BJ (cell line): ENCODE measurements around the gene WDR82. TPM values are rescaled to one million over a fixed set of nuclear protein-coding genes. Genes with fewer than 3 reads are reported as not detected.

Experiments
- CTCF ChIA-PET: fragments of 350-600 bp; formaldehyde crosslinking; extraction: SDS; loops from one replicate; lab custom pipeline; 2021; ENCODE audit warnings: antibody characterized with exemption, inconsistent platforms; lab: Yijun Ruan, JAX
- POLR2A ChIA-PET: fragments of 300-600 bp; sonication (Branson Sonifier 250); formaldehyde crosslinking; extraction: SDS; loops from one replicate; lab custom pipeline; 2021; ENCODE audit warnings: antibody characterized with exemption; lab: Charles Lee
- DNase-seq: peaks from one replicate; pipeline ENCODE4 v3.0.0-alpha.2; 2011; ENCODE audit warnings: low read depth
- H3K27me3 ChIP-seq: 2 replicates; pipeline ENCODE4 v1.6.0; 2011; ENCODE audit warnings: low read length; ENCODE audit not compliant: control insufficient read depth, insufficient read depth
- H3K36me3 ChIP-seq: 2 replicates; pipeline ENCODE4 v1.5.1; 2011; ENCODE audit warnings: low read length; ENCODE audit not compliant: control insufficient read depth, insufficient read depth
- H3K4me3 ChIP-seq: 2 replicates; pipeline ENCODE4 v1.5.1; 2011; ENCODE audit warnings: low read depth, mild to moderate bottlenecking, control low read depth, low read length
- polyA plus RNA-seq: library from polyadenylated mRNA; depleted of rRNA; stranded (reverse); fragments of >200 nt; gene quantifications from 2 replicates; pipeline ENCODE4 v1.2.3, GENCODE V29; 2011
- TF ChIP-seq, protein P1 (sequence below): IDR thresholded peaks from 2 replicates; pipeline ENCODE4 v1.5.1; 2011; ENCODE audit warnings: low read depth, mild to moderate bottlenecking, control low read depth, inconsistent platforms, low read length, moderate library complexity; ENCODE audit not compliant: insufficient read depth

WDR82 gene
- polyA plus RNA-seq, 1 experiment = 42.3 TPM

DNA sequence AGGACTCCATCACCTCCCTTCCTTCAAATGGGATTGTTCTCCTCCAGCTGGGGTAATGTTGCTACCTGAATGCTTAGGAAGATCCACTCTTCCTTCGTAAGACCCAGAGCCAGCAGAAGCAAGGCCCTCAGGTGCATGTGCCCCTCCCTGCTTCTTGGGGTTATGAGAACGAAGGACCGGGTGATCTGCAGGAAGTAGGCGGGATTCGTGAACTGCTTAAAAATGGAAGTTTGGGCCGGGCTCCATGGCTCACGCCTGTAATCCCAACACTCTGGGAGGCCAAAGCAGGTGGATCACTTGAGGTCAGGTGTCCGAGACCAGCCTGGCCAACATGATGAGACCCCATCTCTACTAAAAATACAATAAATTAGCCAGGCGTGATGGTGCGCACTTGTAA, 61.0 kb downstream of the WDR82 start:
- Histone ChIP-seq H3K36me3 (peaks cover 21% of the 10 kb centered on the region), H3K4me3 (no peak overlapping the region), H3K27me3 (no peaks in the 10 kb centered on the region)
- ChIA-PET CTCF (interaction anchor here (0.8 to 1.9 kb wide), 7 partner anchors 9 to 122 kb away, joined by 3 to 15 read pairs (median 4); no protein-coding TSS in a partner anchor), POLR2A (interaction anchor here (0.5 to 0.6 kb wide), 2 partner anchors 10 to 242 kb away, joined by 4 to 5 read pairs; no protein-coding TSS in a partner anchor)
- DNase-seq = no peak
- TF ChIP-seq, protein P1, sequence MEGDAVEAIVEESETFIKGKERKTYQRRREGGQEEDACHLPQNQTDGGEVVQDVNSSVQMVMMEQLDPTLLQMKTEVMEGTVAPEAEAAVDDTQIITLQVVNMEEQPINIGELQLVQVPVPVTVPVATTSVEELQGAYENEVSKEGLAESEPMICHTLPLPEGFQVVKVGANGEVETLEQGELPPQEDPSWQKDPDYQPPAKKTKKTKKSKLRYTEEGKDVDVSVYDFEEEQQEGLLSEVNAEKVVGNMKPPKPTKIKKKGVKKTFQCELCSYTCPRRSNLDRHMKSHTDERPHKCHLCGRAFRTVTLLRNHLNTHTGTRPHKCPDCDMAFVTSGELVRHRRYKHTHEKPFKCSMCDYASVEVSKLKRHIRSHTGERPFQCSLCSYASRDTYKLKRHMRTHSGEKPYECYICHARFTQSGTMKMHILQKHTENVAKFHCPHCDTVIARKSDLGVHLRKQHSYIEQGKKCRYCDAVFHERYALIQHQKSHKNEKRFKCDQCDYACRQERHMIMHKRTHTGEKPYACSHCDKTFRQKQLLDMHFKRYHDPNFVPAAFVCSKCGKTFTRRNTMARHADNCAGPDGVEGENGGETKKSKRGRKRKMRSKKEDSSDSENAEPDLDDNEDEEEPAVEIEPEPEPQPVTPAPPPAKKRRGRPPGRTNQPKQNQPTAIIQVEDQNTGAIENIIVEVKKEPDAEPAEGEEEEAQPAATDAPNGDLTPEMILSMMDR = no peak

DNA sequence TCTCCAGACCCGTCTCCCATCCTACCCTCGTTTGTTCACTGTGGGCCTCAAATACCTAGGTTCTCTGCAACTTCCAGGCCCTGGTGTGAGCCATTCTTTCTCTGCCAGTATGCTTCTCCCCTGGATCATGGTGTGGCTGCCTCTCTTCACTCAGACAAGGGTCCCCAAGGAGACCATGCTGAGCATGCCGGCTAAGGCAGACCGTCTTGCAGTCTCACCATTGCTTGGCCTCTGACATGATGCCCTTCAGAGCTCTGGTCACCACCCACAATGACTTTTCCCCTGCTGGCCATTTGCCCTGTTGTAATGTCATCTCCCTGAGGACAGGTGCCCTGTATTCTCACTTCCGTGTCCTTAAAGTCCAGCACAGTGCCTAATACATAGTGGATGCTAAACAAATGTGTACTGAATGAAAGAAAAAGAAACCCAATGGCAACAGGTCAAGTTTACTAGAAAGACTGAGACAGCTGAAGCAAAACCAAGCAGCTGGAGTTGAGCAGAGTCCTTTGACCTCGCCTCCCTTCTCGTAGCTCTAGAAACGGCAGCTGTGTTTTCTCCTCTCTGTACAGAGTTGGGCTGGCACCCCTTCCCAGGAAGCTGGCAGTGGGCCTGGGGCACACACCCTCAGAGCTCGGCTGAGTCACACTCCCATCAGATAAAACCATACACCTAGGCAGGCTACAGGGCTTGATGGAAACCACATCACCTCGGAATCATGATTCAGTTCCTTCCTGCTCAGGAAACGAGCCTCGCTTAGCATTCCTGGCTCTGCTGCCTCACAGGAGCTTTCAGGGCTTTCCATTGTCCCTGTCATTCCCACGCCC, 61.7 kb downstream of the WDR82 start:
- H3K36me3 ChIP-seq = peaks cover 25% of the 10 kb centered on the region
- no peak overlapping the region for H3K4me3 ChIP-seq
- no peaks in the 10 kb centered on the region for H3K27me3 ChIP-seq
- no peak for DNase-seq
- TF ChIP-seq, protein P1 = no peak
- CTCF ChIA-PET = interaction anchor here (0.8 to 1.9 kb wide), 6 partner anchors 8 to 123 kb away, joined by 3 to 15 read pairs (median 4); no protein-coding TSS in a partner anchor
- POLR2A ChIA-PET = interaction anchor here (0.5 to 0.6 kb wide), 2 partner anchors 9 to 242 kb away, joined by 4 to 5 read pairs; no protein-coding TSS in a partner anchor

DNA sequence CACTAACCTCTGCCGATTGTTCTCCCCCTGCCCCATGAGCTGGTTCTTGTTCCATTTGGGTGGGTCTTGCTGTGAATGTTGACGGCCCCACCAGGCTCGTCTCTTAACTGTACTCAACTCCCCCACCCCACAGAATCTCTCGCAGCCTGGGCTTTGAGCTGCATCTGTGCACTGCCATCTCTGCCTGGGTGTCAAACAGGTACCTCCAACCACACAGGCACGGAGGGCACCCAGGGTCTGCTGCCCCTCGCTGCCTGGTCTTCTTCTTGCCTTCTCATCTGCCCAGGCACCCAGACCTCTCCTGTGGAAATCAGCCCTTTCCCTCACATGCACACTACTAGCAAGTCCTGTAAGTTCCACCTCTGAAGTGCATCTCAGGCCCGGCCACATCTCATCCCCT, 63.1 kb downstream of the WDR82 start:
- no peak overlapping the region for H3K4me3 ChIP-seq
- no peak for DNase-seq
- CTCF ChIA-PET = interaction anchor here (1.3 kb wide), 2 partner anchors 17 to 124 kb away, joined by 3 to 4 read pairs; no protein-coding TSS in a partner anchor
- TF ChIP-seq, protein P1 = no peak
- H3K36me3 ChIP-seq = peaks cover 32% of the 10 kb centered on the region
- POLR2A ChIA-PET = no interaction called here
- no peaks in the 10 kb centered on the region for H3K27me3 ChIP-seq

DNA sequence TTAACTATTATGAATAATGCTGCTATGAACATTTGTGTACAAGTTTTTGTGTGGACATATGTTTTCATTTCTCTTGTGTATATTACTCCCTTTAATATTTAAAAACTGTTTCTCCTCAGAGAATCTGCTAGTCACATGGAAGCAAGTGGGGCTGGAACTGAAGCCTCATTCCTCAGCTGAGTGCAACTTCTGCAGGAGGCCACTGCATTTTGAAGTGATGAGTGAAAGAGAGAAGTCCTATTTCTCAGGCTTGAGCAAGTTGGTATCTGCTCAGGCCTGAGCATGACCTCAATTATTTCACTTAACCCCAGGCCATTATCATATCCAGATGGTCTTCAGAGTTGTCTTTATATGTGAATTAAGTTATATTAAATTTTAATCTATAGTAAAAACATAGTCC, 64.5 kb downstream of the WDR82 start:
- no peak for DNase-seq
- ChIA-PET POLR2A (no interaction called here), CTCF (interaction anchor here (0.8 to 1.7 kb wide), 2 partner anchors 18 to 25 kb away, joined by 3 to 4 read pairs; partner anchors contain the start of gene TWF2)
- no peaks in the 10 kb centered on the region for H3K27me3 ChIP-seq
- peaks cover 37% of the 10 kb centered on the region for H3K36me3 ChIP-seq
- H3K4me3 ChIP-seq = no peak overlapping the region
- TF ChIP-seq, protein P1 = no peak

DNA sequence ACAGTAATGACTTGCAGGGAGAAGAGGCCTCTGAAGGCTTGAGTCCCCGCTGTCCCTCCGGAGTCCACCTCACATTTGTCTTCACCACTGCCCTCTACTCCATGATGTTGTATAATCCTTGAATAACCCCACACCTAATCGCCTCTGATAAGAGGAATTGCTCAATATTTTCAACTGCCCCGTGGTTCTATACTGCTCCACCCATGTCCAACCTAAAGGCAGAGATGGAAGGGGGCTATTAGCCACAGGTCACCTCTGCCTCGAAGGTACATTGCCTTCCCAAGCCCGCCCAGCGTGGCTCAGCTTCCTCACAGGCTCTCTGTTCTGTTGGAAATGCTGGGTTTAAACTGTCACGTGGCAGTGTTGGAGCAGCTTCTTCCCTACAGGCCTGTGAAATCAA, 65.4 kb downstream of the WDR82 start:
- DNase-seq = no peak
- TF ChIP-seq, protein P1 = no peak
- CTCF ChIA-PET = interaction anchor here (1.4 to 6.3 kb wide), 3 partner anchors 8 to 126 kb away, joined by 4 to 57 read pairs (median 4); no protein-coding TSS in a partner anchor

More for the DNA sequence above, 65.4 kb downstream of the WDR82 start:
- H3K36me3 ChIP-seq = peaks cover 41% of the 10 kb centered on the region
- POLR2A ChIA-PET = no interaction called here
- no peak overlapping the region for H3K4me3 ChIP-seq
- H3K27me3 ChIP-seq = no peaks in the 10 kb centered on the region
